ENCODE data around the gene SLC48A1.
A peak's percentile ranks its signal among the peaks of the same experiment; 100 is the strongest.

Gene SLC48A1

DNA sequence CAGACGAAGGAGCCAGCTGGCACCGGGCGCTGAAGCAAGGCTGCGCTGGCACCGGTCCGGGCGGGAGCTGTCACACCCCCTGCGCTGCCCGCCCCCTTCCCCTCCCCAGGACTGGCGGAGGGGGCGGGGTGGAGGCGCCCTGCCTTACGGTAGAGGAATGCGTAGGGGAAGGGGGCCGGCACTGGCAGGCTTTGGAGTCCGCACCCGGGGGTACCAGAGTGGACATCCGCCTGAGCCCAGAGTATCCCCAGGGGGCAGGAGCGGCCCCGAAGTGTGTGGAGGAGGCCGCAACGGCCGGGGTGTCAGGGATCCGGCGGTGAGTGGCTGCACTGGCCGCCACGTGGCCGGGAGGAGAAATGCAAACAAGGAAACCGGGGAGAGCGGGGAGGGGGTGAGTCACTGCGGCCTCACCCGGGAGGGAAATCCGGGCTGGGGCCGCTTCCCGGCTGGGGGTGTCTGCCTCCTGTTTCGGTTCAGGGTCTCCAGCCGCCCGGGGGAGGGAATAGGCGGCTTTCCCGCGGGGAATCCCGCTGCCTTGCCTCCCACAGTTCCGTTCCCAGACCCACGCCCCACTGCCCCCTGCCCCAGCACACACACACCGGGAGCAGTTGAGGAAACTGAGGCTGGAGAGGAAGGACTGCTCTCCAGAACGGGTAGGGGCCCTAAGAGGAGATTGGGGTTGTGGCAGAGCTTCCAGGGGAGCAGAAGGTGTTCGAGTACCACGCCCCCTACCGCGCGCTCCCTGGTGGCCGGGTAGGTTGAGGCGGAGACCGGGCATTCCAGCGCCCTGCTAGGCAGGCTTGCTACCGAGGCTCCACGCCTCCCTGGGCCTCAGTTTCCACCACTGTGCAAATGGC lies 14.0 kb upstream of the SLC48A1 start, which contains the start of gene RAPGEF3:
TSS of gene RAPGEF3 (minus strand) at position 47 of the 857 bp plus-strand sequence. CDS start 324 bp downstream, outside the sequence.
- DNase-seq: peak; percentile 37 to 60 (median 52)

DNA sequence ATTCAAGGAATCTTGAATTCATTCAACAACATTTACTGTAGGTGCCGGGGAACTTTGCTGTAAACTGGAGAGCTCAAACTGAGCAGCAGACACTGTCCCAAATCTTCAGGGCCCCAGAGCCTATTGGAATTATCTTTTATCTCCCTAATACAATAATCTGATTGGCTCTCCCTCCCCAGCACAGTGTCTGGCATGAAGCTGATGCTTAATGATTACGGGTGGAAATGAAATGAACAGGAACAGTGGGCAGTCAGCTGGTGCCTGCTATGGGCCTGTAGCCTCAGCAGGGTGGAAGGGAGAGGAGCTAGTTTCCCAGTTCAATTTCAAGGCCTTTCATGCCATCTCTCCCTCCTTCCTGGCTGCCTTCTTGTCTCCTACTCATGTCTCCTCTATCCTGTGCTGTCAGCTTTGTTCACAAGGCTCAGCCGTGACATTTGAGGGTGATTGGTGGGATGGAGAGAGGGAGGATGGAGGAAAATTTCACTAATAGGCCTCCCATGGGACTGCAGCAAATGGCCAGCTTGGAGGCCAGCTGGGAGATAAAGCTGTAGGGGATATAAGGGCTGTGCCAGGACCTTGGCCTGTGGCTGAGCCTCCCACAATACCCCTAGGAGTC lies 10.1 kb upstream of the SLC48A1 start:
- no peak for DNase-seq

DNA sequence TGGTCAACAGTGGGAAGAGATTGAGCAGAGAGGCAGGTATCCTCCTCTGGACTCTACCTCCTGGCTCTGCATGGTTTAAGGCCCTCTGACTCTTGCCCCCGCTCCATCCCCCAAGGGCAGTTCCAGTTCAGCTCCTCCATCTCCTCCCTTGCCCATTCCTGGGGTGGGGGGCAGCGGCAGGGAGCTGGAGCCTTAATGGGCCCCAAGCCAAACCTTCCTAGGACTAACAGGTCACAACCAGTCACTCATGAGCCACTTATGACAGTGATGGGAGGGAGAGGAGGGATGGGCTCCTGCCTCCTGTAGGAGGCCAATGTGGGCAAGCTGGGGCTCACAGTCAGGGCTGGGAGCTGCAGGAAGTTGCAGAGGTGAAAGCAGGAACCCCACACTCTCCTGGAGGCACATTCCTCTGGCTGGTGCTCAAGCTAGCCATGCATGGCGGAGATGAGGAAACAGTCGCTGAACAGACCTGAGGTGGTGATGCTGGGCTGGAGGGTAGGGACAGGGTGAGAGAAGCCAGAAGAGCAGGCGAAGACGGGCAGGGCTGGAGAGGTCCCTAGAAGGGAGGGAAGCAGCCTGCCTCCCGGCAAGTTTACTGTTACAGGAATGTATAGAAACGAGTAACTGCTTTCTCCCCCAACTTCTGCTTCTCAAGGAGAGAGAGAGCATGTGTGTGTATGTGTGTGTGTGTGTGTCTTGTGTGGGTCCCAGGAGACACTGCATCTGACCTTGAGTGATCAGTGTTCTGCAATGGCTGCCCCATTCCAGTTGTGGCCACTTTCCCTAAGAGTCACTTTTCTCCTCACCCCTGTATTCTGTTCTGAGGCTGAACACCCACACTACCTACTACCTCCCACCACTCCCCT lies 9.3 kb upstream of the SLC48A1 start:
- DNase-seq: no peak

DNA sequence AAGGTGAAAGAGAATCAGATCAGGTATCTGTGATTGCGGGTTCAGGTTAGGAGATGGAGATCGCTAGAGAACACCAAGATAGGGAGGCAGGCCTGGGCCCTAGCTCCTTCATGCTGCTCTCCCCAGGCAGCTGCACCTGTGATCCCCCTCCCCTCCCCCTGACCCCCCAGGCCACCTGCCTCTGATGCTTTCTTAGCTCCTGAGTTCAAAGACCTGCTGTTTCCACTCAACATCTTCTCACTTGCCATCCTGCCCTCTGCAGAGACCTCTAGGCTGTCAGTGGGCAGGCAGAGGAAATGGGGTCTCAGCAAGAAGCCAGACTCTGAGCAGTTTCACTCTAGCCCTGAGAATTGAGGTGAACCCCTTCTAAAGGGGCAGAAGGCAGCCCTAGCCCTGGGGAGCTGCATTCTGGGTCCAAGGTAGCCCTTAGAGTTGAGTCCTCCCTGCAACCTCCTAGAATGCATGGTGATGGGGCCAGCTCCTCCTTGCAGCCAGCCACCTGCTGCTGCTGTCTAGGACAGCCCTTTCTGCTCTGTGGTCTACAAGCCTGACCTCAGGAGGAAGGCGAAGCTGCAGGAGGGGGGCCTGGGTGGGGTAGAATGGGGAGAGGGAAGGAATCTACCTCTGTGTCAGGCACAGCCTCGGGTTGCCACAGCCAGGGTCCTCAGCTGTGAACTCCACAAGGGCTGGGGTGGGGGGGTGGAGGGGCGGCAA lies 6.4 kb upstream of the SLC48A1 start:
- DNase-seq: no peak

DNA sequence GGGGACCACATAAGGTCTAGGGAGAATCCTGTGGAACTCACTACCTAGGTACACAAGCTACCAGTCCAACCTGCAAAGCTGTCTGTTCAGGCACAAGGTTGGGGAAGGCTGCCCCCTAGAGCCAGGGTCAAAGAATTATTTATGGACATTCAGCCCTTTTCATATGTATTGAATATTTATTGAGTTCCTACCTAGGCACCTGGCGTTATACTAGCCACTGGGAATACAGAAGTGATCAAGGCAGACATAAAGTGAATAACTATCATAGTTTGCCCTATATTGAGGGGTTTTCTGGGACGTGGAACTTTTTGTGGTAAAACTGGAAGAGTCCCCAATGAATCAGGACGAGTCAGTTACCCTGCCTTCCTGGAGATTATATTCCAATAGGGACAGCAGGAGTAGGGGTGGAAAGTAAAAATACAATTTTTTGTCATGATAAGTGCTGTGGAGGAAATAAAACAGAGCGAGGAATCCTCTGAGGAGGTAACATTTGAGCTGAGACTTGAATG lies 5.8 kb upstream of the SLC48A1 start:
- peak; percentile 38 to 62 (median 50) for DNase-seq

DNA sequence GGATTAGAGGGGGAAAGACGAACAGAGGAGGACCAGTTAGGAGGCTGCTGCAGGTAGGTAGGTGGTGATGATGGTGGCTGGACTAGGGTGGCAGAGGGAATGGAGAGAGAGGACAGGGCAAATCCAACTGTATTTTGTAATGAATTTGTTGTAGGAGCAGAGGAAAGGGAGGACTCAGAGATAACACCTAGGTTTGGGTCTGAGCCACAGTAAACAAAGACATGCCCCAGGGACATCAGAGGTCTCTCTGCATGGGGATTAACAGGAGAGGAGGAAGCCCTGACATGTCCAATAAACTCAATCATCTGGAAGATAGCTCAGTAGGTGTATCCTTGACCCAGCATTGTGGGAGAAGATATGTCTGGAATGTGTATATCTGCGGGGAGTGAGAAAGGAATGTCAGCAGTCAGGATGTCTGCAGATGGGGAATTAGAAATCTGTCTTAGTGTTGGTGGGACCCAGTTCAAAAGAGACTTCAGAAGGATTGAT lies 4.7 kb upstream of the SLC48A1 start:
- no peak for DNase-seq

DNA sequence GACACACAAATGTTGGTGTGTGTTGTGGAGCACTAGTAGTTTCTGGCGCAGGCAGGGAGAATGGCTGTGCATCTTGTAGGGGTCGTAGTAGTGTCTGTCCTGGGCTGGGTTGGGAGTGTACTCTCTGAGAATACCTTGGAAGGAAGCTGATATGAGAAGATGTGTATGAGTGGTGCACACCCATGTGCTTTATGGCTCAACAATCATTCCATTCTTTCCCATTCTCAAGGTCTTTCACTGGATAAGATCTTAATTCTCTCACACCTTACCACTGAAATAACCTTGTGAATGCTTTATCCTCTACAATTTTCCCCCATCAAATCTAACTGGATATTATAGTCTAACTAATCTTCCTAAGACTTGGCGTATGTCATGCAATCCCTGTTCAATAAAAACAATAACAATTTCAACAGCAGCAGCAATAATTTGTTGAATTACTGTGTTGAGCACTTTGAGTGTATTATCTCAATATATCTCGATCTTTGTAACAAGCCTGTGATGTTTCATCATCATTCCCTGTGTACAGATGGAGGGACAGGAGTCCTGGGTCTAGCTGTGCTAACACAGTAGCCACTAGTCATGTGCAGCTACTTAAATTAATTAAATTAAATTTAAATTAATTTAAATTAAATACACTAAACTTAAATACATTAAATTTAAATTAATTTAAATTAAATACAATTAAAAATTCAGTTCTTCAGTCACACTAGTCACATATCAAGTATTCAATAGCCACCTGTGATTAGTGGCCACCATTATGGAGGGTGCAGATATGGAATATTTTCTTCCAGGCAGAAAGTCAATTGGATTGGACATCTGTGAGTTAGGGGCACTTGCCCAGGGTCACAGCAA lies 3.6 kb upstream of the SLC48A1 start:
- no peak for DNase-seq

DNA sequence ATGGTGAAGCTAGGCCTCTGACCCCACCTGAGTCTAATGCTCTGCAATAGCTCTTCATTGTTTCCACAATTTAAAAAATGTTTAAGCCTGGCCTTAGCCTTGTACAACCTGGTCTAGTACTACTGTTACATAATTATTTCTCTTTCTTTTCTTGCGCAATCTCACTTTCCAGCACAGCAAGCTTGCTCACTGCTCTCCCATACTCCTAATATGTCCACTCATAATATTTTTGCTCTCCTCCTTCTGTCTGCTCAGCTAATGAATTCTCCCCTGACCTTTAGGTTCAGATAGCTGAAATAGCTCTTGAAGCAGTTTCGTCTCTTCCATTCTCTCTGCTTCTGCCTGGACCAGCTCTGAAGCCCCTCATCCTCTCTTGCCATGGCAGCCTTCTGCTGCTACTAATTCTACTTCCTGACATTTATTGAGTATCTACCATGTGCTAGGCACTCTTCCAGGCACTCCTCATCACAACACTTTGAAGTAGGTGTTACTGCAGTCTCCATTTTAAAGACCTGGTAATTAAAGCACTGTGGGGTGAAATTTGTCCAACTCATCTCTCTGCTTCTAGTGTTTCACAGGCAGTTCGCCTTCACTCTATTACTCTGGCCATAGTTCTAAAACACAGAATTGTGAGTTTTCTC lies 2.8 kb upstream of the SLC48A1 start:
- DNase-seq: no peak

DNA sequence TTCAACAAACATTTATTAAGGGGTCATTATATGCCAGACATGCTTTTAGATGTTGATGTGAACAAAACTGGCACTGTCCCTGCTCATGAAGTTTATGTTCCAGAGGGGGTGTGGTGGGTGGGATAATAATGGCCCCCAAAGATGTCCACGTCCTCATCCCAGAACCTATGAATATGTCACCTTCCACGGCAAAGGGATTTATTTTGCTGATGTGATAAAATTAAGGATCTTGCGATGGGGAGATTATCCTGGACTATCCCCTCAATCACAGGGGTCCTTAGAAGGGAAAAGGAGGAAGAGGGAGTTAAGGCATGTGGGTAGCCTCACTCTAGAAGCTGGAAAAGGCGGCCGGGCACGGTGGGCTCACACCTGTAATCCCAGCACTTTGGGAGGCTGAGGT lies 1.7 kb upstream of the SLC48A1 start:
- DNase-seq: no peak

DNA sequence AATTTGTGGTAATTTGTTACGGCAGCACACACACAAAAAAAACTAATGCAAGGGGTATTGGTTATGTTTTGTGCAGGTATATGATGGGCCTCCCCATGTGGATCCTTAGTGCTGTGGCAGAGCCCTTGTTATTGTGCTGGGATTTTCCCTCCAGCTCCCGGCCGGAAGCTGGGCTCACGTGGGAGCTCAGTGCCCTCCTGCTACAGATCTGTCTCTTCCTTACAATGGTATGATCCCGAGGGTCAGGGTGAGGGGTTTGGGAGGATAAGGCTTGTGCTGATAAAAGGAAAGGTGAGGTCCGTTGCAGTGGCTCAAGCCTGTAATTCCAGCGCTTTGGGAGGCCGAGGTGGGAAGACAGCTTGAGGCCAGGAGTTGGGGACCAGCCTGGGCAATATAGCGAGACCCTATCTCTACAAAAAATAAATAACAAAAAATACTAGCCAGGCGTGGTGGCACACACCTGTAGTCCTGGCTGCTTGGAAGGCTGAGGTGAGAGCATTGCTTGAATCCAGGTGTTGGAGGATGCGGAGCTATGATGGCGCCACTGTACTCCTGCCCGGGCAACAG lies 861 bp upstream of the SLC48A1 start:
- DNase-seq: no peak

DNA sequence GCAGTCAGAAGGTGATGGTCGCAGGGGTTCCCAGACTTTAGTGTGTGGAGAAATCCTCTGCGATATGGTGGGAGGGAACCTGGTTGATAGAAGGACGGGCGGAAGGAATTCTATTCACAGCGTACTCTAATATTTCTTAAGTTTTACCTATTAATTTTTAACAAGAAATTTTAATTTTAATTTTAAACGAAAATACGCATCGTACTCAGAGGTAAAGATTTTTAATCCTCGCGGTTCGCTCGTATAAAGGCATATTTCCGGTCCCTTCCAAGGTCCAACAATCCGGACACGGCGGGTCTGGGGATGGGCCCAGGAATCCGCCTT lies 338 bp upstream of the SLC48A1 start:
- DNase-seq: no peak

DNA sequence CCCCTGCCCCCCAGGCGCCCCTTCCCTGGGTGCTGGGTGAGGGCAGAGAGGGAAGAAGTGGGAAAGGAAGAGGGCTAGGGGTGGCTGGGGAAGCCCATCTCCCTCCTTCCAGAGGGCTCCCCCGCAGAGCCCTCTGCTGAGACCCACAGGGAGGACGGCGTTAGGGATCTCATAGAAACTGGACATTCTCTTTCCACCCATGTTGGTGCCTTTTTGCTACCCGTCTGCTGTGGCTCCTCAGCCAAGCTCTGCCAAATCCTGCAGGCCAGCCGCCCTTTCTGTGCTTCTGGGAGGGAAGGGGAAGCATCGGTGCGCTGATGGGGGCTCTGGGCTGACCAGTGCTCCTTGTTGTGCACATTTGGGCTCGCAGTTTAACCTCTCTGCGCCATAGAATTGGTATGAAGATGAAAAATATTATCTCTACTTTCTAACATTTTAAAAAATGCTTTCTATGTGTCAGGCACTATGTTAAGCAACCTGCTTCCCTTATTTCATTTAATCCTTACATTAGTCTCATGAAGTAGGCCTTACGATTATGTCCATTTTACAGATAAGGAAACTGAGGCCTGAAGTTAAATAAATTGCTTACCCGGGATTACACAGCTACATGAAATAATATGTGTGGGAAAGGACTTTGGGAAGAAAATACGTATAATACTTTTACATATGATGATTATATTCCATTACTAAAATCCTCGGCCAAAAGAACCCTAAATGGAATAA lies 981 bp downstream of the SLC48A1 start:
- no peak for DNase-seq

DNA sequence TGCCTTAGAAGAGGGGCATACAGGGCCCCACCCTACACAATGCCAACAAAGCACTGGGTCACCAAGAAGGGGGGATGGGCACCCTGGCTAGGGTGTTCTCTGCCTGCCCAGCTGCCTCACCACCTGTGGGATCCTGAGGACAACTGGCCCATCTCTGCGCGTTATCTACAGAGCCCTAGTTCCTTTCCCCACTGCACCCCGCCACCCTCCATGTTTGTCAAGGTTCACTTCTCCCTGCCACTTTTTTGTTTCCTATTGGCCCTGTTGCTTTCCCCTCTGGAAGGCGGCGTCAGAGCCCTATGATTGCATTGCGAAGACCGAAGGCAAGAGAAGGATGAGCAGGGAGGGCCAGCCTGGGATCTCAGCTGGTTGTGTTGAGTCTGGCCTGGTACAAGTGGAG lies 1.6 kb downstream of the SLC48A1 start:
- DNase-seq: no peak

DNA sequence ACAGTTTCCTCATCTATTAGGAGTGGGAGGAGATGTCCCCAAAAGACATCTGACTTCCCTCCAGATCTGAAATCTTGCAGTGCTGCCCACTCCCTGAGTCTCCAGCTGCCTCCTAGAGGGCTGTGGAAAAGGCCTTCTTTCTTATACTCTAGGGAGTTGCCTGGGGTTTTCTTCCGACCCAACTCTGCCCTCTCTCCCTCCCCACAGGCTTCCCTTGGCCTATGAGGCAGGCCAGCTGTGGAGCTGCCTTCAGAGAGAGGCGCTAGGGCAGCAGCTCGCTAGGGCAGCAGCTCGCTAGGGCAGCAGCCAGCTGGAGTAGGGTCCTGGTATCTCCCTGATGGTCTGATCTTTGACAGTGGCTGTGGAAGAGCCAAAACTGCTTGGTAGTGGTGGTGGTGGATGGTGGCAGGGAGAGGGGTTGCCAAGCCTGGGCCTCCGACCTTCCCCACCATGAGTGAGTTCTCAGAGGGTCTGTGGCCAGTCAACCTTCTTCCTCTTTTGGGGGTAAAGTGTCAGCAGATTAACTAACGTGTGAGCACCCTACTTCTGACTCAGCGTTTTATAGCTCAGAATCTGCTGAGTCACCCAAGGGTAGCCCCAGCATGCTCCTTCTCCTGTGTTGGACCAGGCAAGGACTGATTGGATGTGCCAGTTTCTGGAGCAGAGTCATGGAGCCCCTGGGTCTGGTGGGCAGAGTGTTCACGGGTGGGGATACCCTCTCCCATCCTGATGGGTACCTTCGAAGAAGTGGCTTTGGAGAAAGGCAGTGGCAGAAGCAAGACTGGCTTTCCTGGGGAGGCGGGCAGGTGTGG lies 2.3 kb downstream of the SLC48A1 start:
- DNase-seq: no peak

DNA sequence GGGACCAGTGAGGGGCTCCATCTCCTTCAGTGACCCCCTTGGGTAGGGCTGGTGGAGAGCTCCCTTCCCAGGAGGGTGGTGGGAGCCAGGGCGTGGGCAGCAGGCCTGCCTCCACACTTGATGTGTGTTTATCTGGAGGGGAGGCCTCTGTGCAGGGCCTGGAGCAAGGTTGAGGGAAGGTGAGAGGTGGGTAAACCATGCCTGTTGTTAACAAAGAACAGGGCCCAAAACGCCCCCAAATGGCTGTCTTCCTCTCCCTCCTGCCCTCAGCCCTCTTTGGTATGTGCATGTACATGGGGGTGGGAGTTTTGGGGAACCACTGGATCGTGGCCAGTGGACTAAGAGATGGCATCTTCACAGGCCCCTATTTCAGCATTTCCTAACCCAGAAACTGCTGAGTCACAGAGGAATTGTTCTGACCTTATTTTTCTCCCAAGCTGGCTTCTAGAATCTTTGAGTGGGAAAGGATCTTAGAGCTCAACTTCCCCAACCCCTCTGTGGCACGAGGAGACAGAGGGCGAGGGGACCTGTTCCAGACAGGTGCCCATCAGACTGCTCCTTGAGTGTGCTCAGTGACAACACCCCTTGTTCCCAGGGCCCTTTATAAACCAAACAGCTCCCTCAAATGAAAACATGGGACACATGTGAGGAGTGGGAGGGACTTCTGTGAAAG lies 3.6 kb downstream of the SLC48A1 start:
- DNase-seq: peak in 1 of 6 experiments; percentile 5

DNA sequence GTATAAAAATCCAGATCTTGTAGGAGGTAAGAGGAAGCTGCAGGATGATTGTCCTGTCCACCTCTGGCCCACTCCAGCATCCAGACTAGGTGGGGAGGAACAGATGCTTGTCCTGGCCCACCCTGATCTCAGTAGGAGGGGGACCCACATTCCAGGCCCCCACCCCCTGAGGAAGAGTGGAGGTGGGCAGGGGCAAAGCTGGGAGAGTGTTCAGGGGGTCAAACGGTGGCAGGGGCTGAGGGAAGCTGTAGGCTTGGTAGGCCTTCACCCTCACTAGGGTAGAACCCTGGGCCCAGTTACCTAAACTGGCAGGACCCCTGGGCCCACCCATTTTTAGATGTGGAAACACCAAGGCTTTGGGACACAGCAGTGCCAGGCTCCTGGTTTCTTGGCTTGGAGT lies 4.1 kb downstream of the SLC48A1 start:
- no peak for DNase-seq

DNA sequence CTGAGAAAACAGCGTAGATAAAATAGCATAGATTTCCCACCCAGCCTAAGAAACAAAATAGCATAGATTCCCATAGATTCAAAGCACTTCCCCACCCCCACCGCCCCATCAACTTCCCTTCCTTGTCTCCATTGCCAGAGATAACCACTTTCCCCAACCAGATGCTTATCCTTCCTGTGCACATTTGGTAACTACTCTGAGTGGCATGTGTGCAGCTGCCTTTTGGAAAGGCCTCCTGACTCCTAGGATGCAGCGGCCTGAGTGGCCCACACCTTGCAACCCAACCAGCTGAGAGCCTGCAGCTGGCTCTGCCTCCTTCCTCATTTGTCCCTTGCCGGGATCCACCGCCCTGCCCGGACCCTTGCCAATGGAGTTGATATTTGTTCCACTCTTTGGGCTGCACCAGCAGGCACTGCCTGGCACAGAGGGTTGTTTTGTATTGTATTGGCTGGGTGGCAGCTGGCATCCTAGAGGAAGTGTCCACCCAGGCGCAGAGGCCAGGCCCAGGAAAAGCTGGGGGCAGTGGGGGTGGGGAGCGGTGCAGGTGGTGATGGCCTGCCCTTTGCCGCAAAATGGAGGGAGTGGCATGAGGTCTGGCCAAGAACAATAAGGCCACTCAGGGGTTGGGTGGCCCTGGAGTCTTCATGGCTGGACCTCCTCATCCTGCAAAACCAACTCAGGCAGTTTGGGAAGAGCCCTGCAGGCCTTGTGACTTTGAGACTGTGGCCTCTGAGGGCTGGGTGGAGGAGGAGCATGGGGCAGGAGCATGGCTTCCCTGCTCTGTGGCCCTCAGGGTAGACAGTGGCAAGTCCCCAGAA lies 4.9 kb downstream of the SLC48A1 start:
- DNase-seq: no peak

DNA sequence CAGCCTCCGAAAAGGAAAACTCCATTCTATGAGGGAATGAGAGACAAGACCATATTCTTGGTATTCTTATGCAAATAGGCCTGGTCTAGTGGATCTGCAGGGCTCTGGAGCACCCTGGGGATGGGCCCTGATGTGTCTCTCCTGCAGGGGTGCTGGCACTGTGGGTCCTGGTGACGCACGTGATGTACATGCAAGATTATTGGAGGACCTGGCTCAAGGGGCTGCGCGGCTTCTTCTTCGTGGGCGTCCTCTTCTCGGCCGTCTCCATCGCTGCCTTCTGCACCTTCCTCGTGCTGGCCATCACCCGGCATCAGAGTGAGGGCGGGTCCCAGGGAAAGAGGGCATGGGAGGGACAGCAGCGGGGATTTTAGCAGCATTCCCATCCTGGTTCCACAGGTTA lies 5.8 kb downstream of the SLC48A1 start:
- DNase-seq: no peak
